Measurements from ENCODE around the gene KCNIP3.

Gene KCNIP3

GRCh38 chr2:95389245-95390119 lies 92.3 kb downstream of the KCNIP3 start:
- H3K4me3 ChIP-seq (ENCODE audit: low read length) = no peak overlapping the region
- DNase-seq (ENCODE audit: low read depth) = no peak
- TF ChIP-seq, protein P1, sequence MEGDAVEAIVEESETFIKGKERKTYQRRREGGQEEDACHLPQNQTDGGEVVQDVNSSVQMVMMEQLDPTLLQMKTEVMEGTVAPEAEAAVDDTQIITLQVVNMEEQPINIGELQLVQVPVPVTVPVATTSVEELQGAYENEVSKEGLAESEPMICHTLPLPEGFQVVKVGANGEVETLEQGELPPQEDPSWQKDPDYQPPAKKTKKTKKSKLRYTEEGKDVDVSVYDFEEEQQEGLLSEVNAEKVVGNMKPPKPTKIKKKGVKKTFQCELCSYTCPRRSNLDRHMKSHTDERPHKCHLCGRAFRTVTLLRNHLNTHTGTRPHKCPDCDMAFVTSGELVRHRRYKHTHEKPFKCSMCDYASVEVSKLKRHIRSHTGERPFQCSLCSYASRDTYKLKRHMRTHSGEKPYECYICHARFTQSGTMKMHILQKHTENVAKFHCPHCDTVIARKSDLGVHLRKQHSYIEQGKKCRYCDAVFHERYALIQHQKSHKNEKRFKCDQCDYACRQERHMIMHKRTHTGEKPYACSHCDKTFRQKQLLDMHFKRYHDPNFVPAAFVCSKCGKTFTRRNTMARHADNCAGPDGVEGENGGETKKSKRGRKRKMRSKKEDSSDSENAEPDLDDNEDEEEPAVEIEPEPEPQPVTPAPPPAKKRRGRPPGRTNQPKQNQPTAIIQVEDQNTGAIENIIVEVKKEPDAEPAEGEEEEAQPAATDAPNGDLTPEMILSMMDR (conservative IDR thresholded peaks at IDR 0.05; ENCODE audit: low read depth, low read length) = peak; percentile 98

DNA sequence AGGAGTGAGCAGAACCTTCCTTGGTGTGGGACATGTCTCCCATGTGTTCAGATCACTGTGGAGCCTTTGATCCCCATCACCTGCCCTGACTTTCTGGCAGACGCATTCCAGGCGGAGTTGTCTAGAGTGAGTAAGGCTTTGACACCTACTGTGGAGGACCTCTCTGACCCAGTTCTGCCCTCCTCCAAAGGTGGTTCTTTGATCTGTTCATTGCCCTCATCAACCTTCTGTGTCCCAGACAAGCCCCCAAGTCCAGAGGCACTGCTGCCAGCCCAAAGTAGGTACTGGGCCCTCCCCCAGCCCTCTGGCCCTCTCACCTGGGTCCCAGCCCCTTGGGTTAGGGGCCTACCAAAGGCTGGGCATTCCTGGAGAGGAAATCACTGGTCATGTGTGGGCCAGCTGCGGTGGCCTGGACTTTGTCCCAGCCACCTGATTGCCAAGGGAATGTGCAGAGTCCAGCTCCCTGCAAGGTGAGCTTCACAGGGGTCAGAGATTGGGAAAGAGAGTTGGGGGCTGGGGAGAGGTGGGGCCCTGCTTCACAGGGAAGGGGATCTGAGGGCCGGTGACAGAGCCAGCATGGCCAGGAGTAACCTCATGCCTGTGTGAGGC lies 93.2 kb downstream of the KCNIP3 start:
- no peak overlapping the region for H3K4me3 ChIP-seq (ENCODE audit: low read length)
- TF ChIP-seq, protein P1 (conservative IDR thresholded peaks at IDR 0.05; ENCODE audit: low read depth, low read length) = no peak
- no peak for DNase-seq (ENCODE audit: low read depth)

DNA sequence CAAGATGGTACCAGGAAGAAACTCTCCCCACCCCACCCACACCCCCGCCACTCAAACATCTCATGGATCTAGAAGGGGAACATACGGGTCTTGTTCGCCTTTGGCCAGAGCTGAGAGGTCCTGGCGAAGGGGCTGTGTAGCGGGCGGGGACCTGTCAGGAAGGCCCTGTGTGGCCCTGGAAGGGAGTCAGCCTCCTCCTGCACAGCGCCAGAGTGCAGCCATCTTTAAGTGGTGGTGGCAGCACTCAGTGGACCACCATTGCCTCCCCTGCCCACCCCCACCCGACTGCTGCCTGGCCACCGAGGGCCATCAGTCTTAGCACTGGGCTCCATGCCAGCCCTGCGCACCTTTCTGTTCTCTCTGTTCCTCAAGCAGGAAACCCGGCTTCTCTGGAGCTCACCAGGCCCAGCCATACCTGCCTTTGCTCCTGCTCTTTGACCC lies 93.8 kb downstream of the KCNIP3 start:
- TF ChIP-seq, protein P1 (conservative IDR thresholded peaks at IDR 0.05; ENCODE audit: low read depth, low read length) = no peak
- H3K4me3 ChIP-seq (ENCODE audit: low read length) = no peak overlapping the region
- no peak for DNase-seq (ENCODE audit: low read depth)

DNA sequence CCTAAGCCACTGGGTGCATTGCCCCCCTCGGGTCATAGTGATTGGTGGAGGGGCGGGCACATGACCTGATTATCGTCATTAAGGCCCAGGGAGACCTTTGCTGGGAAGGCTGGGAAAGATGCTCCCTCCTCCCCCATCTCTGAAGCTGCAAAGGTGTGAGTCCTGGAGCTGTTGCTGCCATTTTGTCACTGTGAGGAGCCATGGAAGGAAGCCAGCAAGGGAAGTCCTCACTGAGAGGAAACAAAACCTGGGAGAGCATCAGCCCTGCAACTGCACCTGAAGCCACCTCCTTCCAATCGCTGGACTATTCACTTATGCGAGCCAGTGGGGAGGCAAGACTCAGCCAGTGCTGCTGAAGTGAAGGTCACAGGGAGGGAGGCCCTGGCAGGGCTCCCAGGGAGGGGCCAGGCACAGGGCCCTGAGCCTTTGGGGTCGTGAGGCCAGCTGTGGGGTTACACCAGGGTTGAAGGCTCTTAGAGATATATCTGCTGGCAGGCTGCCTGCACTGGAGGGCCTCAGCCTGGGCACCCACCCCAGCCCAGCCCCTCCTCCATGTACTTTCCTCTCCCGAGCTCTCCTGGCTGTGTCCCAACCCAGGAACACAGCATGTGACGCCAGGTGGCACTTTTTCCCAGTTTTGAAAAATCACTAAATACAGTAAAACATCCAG lies 94.6 kb downstream of the KCNIP3 start:
- no peak for DNase-seq (ENCODE audit: low read depth)
- H3K4me3 ChIP-seq (ENCODE audit: low read length) = no peak overlapping the region
- TF ChIP-seq, protein P1 (conservative IDR thresholded peaks at IDR 0.05; ENCODE audit: low read depth, low read length) = no peak

- TF ChIP-seq, protein P1 (conservative IDR thresholded peaks at IDR 0.05; ENCODE audit: low read depth, low read length) = no peak
- no peak overlapping the region for H3K4me3 ChIP-seq (ENCODE audit: low read length)
- no peak for DNase-seq (ENCODE audit: low read depth)
Measured at GRCh38 chr2:95392320-95392719, 95.2 kb downstream of the KCNIP3 start.

GRCh38 chr2:95392730-95393455 lies 95.7 kb downstream of the KCNIP3 start:
- no peak overlapping the region for H3K4me3 ChIP-seq (ENCODE audit: low read length)
- DNase-seq (ENCODE audit: low read depth) = no peak
- TF ChIP-seq, protein P1 (conservative IDR thresholded peaks at IDR 0.05; ENCODE audit: low read depth, low read length) = peak; percentile 22
